ENCODE data around the gene SEMA4D.

SEMA4D gene

GRCh38 chr9:89364666-89365531 is 133.0 kb downstream of the SEMA4D start:
- no peak for DNase-seq

GRCh38 chr9:89363921-89364665 is 133.8 kb downstream of the SEMA4D start:
- no peak for DNase-seq

GRCh38 chr9:89363311-89363670 is 134.6 kb downstream of the SEMA4D start:
- no peak for DNase-seq

- no peak for DNase-seq
Measured at GRCh38 chr9:89362647-89363310, 135.1 kb downstream of the SEMA4D start.

GRCh38 chr9:89361816-89362646 is 135.9 kb downstream of the SEMA4D start:
- no peak for DNase-seq

GRCh38 chr9:89361031-89361430 is 136.9 kb downstream of the SEMA4D start:
- DNase-seq = no peak

- peak; percentile 10 for DNase-seq
Measured at GRCh38 chr9:89360465-89360864, 137.4 kb downstream of the SEMA4D start.

GRCh38 chr9:89359751-89360261 is 138.1 kb downstream of the SEMA4D start:
- no peak for DNase-seq

GRCh38 chr9:89358985-89359384 is 138.9 kb downstream of the SEMA4D start:
- peak; percentile 56 for DNase-seq

- DNase-seq = no peak
Measured at GRCh38 chr9:89358376-89358916, 139.5 kb downstream of the SEMA4D start.

GRCh38 chr9:89357331-89358197 is 140.3 kb downstream of the SEMA4D start:
- DNase-seq = no peak

- no peak for DNase-seq
Measured at GRCh38 chr9:89356782-89357181, 141.1 kb downstream of the SEMA4D start.

GRCh38 chr9:89354471-89354870 is 143.4 kb downstream of the SEMA4D start:
- DNase-seq = no peak

GRCh38 chr9:89353989-89354388 is 143.9 kb downstream of the SEMA4D start:
- no peak for DNase-seq

GRCh38 chr9:89352874-89353649 is 144.9 kb downstream of the SEMA4D start:
- no peak for DNase-seq

GRCh38 chr9:89352451-89352850 is 145.5 kb downstream of the SEMA4D start:
- no peak for DNase-seq

GRCh38 chr9:89351584-89352300 is 146.2 kb downstream of the SEMA4D start:
- no peak for DNase-seq

GRCh38 chr9:89350988-89351557 is 146.8 kb downstream of the SEMA4D start:
- no peak for DNase-seq

GRCh38 chr9:89349607-89350006 is 148.3 kb downstream of the SEMA4D start:
- no peak for DNase-seq

Data from NCI-H774 (cell line).